A549 (cell line): ENCODE measurements around the gene TJP2. TPM values are rescaled to one million over a fixed set of nuclear protein-coding genes. Genes with fewer than 3 reads are reported as not detected.

Experiments
- ATAC-seq, 2 experiments: fragments of 200-7000 bp in 1 of 2; fragments of >200 bp in 1 of 2; cut with Nextera tagmentation in 1 of 2; cut with Tn5 transposase in 1 of 2; 3 replicates each; pipeline versions ENCODE4 v1.8.0 to v1.9.1; 2018 to 2020; ENCODE audit warnings: mild to moderate bottlenecking in 1 of 2, moderate library complexity in 1 of 2
- CTCF ChIA-PET: fragments of 300-600 bp; sonication (Branson Sonifier 250); formaldehyde crosslinking; extraction: SDS; loops from one replicate; lab custom pipeline; 2021; ENCODE audit warnings: antibody characterized with exemption, inconsistent platforms; lab: Yijun Ruan, JAX
- POLR2A ChIA-PET: fragments of 350-600 bp; formaldehyde crosslinking; extraction: SDS; loops from one replicate; lab custom pipeline; 2021; ENCODE audit warnings: antibody characterized with exemption, inconsistent platforms; lab: Yijun Ruan, JAX
- DNase-seq, 2 experiments: peaks; one replicate each; pipeline versions ENCODE4 v3.0.0 to v3.0.0-alpha.2; 2011 to 2016; ENCODE audit warnings: low read depth in 1 of 2, low spot score in 1 of 2
- FAIRE-seq: peaks from 2 replicates; lab custom pipeline; 2011; peaks lifted over from hg19 to GRCh38; lab: Jason Lieb, UNC
- H3K27ac ChIP-seq, 2 experiments: fragments of >200 bp; sonication (Bioruptor Twin); formaldehyde crosslinking; 3 replicates each; pipeline ENCODE4 v1.5.1; 2016 to 2017
- H3K4me1 ChIP-seq: fragments of >200 bp; sonication (Bioruptor Twin); formaldehyde crosslinking; 3 replicates; pipeline ENCODE4 v1.6.1; 2016
- H3K4me2 ChIP-seq: fragments of >200 bp; sonication (Bioruptor Twin); formaldehyde crosslinking; 3 replicates; pipeline ENCODE4 v1.6.1; 2016
- H3K4me3 ChIP-seq: fragments of >200 bp; sonication (Bioruptor Twin); formaldehyde crosslinking; 3 replicates; pipeline ENCODE4 v1.5.1; 2016
- H3K9me3 ChIP-seq: fragments of >200 bp; sonication (Bioruptor Twin); formaldehyde crosslinking; 3 replicates; pipeline ENCODE4 v1.6.1; 2016
- BCL3 ChIP-seq: fragments of >200 bp; sonication (Bioruptor Twin); formaldehyde crosslinking; IDR thresholded peaks from 3 replicates; pipeline ENCODE4 v1.6.1; 2016
- CEBPB ChIP-seq, 2 experiments: fragments of >200 bp in 1 of 2; sonication (Bioruptor Twin) in 1 of 2; formaldehyde crosslinking in 1 of 2; IDR thresholded peaks; 2 replicates each; pipeline ENCODE4 v1.6.1; 2012 to 2016
- CHD2 ChIP-seq: fragments of 150-350 bp; IDR thresholded peaks from 2 replicates; pipeline ENCODE4 v1.6.1; 2014; ENCODE audit warnings: low read length; ENCODE audit not compliant: partially characterized antibody
- CHD4 ChIP-seq: fragments of 200-600 bp; sonication (generic); IDR thresholded peaks from 2 replicates; pipeline ENCODE4 v1.6.1; 2016; ENCODE audit warnings: antibody characterized with exemption, mild to moderate bottlenecking, borderline replicate concordance
- EHMT2 ChIP-seq: fragments of 200-600 bp; sonication (generic); IDR thresholded peaks from 2 replicates; pipeline ENCODE4 v1.6.1; 2016; ENCODE audit warnings: antibody characterized with exemption, low read depth, mild to moderate bottlenecking, moderate library complexity
- FOXS1 ChIP-seq: fragments of 250-450 bp; sonication (Bioruptor Pico); IDR thresholded peaks from 2 replicates; pipeline ENCODE4 v1.5.0; 2020; ENCODE audit warnings: mild to moderate bottlenecking, moderate library complexity
- HEYL ChIP-seq: fragments of 250-450 bp; sonication (Bioruptor Pico); IDR thresholded peaks from 2 replicates; pipeline ENCODE4 v1.8.0; 2021; ENCODE audit warnings: mild to moderate bottlenecking, moderate library complexity
- JUNB ChIP-seq: fragments of >200 bp; sonication (Bioruptor Twin); formaldehyde crosslinking; IDR thresholded peaks from 2 replicates; pipeline ENCODE4 v1.6.1; 2016
- KDM5A ChIP-seq: fragments of 200-600 bp; sonication (generic); IDR thresholded peaks from 2 replicates; pipeline ENCODE4 v1.6.1; 2016; ENCODE audit warnings: antibody characterized with exemption, mild to moderate bottlenecking
- MAFK ChIP-seq: fragments of 450-650 bp; IDR thresholded peaks from 2 replicates; pipeline ENCODE4 v1.6.1; 2014; ENCODE audit not compliant: partially characterized antibody
- NFE2L2 ChIP-seq: fragments of 150-350 bp; conservative IDR thresholded peaks from 2 replicates; pipeline ENCODE4 v1.6.1; 2014; ENCODE audit warnings: low read length
- RARB ChIP-seq: fragments of 250-450 bp; sonication (Bioruptor Pico); IDR thresholded peaks from 2 replicates; pipeline ENCODE4 v1.8.0; 2021; ENCODE audit warnings: mild to moderate bottlenecking, moderate library complexity
- REST ChIP-seq: fragments of 200-600 bp; sonication (generic); IDR thresholded peaks from 2 replicates; pipeline ENCODE4 v1.6.1; 2016; ENCODE audit warnings: antibody characterized with exemption, mild to moderate bottlenecking, moderate library complexity
- RNF2 ChIP-seq: fragments of 200-600 bp; sonication (generic); IDR thresholded peaks from 2 replicates; pipeline ENCODE4 v1.6.1; 2016; ENCODE audit warnings: low read depth, mild to moderate bottlenecking, antibody characterized with exemption, moderate library complexity, borderline replicate concordance
- SREBF2 ChIP-seq: fragments of 450-650 bp; IDR thresholded peaks from 2 replicates; pipeline ENCODE4 v1.6.1; 2014; ENCODE audit warnings: mild to moderate bottlenecking, moderate library complexity
- TFCP2L1 ChIP-seq: fragments of 250-450 bp; sonication (Bioruptor Pico); IDR thresholded peaks from 2 replicates; pipeline ENCODE4 v1.5.0; 2021; ENCODE audit warnings: mild to moderate bottlenecking
- TP53 ChIP-seq: fragments of 250-450 bp; sonication (Bioruptor Pico); IDR thresholded peaks from 2 replicates; pipeline ENCODE4 v1.5.0; 2021; ENCODE audit warnings: mild to moderate bottlenecking, moderate library complexity
- ZNF302 ChIP-seq: fragments of 250-450 bp; sonication (Bioruptor Pico); IDR thresholded peaks from 2 replicates; pipeline ENCODE4 v1.9.0; 2021; ENCODE audit warnings: inconsistent platforms, mild to moderate bottlenecking, moderate library complexity
- ZSCAN20 ChIP-seq: fragments of 250-450 bp; sonication (Bioruptor Pico); IDR thresholded peaks from 2 replicates; pipeline ENCODE4 v1.8.0; 2022; ENCODE audit warnings: mild to moderate bottlenecking, moderate library complexity
- WGBS: methylation state at CpG from one replicate; pipeline ENCODE4 v1.1.6; 2017; ENCODE audit errors: missing lambda C conversion rate; 5-methylcytosine and 5-hydroxymethylcytosine counted together
- polyA plus RNA-seq, 4 experiments: library from polyadenylated mRNA; depleted of rRNA in 3 of 4; stranded (reverse); fragments of >200 nt; fragmentation: RNase III in 1 of 4; extraction: RNeasy Plus Mini Kit Qiagen cat#74134 plus additional on column Dnase treatment in 1 of 4; gene quantifications; 2 replicates in 3 of 4; 3 replicates in 1 of 4; pipeline ENCODE4 v1.2.3, GENCODE V29; 2011 to 2017

Gene TJP2
- polyA plus RNA-seq, 2 of the 4 experiments (the other 2 are of a cell fraction) = 1.7 to 3.6 TPM

- DNase-seq (no peak), FAIRE-seq (no peak), ATAC-seq (0 out of 6 replicates have a peak, but pooled peaks of 1 of the 2 experiments have one; percentile 38)
- no peak overlapping the region for H3K4me2 ChIP-seq
- H3K27ac ChIP-seq = no peak overlapping the region
- peaks cover 2% of the 10 kb centered on the region; the same call in 1 of the 3 replicates for H3K4me1 ChIP-seq
- POLR2A ChIA-PET = interaction anchor here (0.6 kb wide), 1 partner anchor 59 kb away, joined by 4 read pairs; no protein-coding TSS in a partner anchor
- no peak overlapping the region for H3K4me3 ChIP-seq
- 29% methylated on average over 6 of the region's 6 CpGs for whole genome bisulfite sequencing
- CTCF ChIA-PET = interaction anchor here (1.3 kb wide), 1 partner anchor 28 kb away, joined by 3 read pairs; no protein-coding TSS in a partner anchor
- H3K9me3 ChIP-seq = no peaks in the 10 kb centered on the region
- TF ChIP-seq MAFK (no peak), SREBF2 (no peak), HEYL (no peak), EHMT2 (no peak), JUNB (no peak), RNF2 (no peak), KDM5A (no peak), FOXS1 (no peak)
- TF ChIP-seq, all 56 proteins: peak for 0
Measured at GRCh38 chr9:69319324-69320025, 145.4 kb downstream of the TJP2 start.

- no peak for DNase-seq
- no peak overlapping the region for H3K27ac ChIP-seq
- TF ChIP-seq CEBPB (IDR thresholded peaks at IDR 0.05) (no peak), EHMT2 (no peak), REST (no peak), TP53 (no peak), CHD4 (no peak), NFE2L2 (no peak), CHD2 (no peak), ZNF302 (CRISPR knock-in tag) (no peak)
- TF ChIP-seq, all 56 proteins: peak for 0
- POLR2A ChIA-PET = no interaction called here
- no peaks in the 10 kb centered on the region for H3K9me3 ChIP-seq
- 65% methylated on average over 1 of the region's 1 CpG for WGBS
- H3K4me3 ChIP-seq = no peak overlapping the region
- no peak for ATAC-seq
- H3K4me2 ChIP-seq = no peak overlapping the region
- peaks cover 9% of the 10 kb centered on the region; the same call in 2 of the 3 replicates for H3K4me1 ChIP-seq
- FAIRE-seq = no peak
- CTCF ChIA-PET = no interaction called here
Measured at GRCh38 chr9:69322256-69322655, 148.2 kb downstream of the TJP2 start.

- no peak overlapping the region for H3K27ac ChIP-seq
- 73% methylated on average over 2 of the region's 2 CpGs for WGBS
- H3K9me3 ChIP-seq = no peaks in the 10 kb centered on the region
- POLR2A ChIA-PET = no interaction called here
- H3K4me2 ChIP-seq = no peak overlapping the region
- DNase-seq = no peak
- H3K4me1 ChIP-seq = peaks cover 9% of the 10 kb centered on the region; the same call in 2 of the 3 replicates
- CTCF ChIA-PET = interaction anchor here (0.7 to 0.9 kb wide), 2 partner anchors 9 to 269 kb away, joined by 3 read pairs; no protein-coding TSS in a partner anchor
- FAIRE-seq = no peak
- H3K4me3 ChIP-seq = no peak overlapping the region
- TF ChIP-seq ZSCAN20 (CRISPR knock-in tag) = no peak
- no peak for TF ChIP-seq BCL3
- no peak for TF ChIP-seq CHD4
- TF ChIP-seq FOXS1 = no peak
- TF ChIP-seq TFCP2L1 = no peak
- TF ChIP-seq RARB (CRISPR knock-in tag) = no peak
- TF ChIP-seq, all 56 proteins: peak for 0
- ATAC-seq = no peak
Measured at GRCh38 chr9:69323861-69324260, 149.8 kb downstream of the TJP2 start.

Other genes with a start within 250 kb of the TJP2 start
- gene PRKACG, start 160.2 kb upstream of the TJP2 start, polyA plus RNA-seq (2011; rRNA removed) = not detected in 2 replicates
- not detected in 3 replicates for gene PRKACG, start 160.2 kb upstream of the TJP2 start, polyA plus RNA-seq (2017; fragmentation: RNase III; extraction: RNeasy Plus Mini Kit Qiagen cat#74134 plus additional on column Dnase treatment)
- 22.5 and 26.0 TPM in 2 replicates for gene FXN, start 138.5 kb upstream of the TJP2 start, polyA plus RNA-seq (2011; rRNA removed)
- gene FXN, start 138.5 kb upstream of the TJP2 start, polyA plus RNA-seq (2017; fragmentation: RNase III; extraction: RNeasy Plus Mini Kit Qiagen cat#74134 plus additional on column Dnase treatment) = 20.5 to 22.5 TPM (median 22.4 TPM) in 3 replicates
- gene ENTREP1, start 150.9 kb downstream of the TJP2 start, polyA plus RNA-seq (2011; rRNA removed) = 0.09 and 0.16 TPM in 2 replicates
- 0.03 to 0.10 TPM (median 0.04 TPM) in 3 replicates for gene ENTREP1, start 150.9 kb downstream of the TJP2 start, polyA plus RNA-seq (2017; fragmentation: RNase III; extraction: RNeasy Plus Mini Kit Qiagen cat#74134 plus additional on column Dnase treatment)